ENCODE data around the gene INS.

- TF ChIP-seq, protein P1, sequence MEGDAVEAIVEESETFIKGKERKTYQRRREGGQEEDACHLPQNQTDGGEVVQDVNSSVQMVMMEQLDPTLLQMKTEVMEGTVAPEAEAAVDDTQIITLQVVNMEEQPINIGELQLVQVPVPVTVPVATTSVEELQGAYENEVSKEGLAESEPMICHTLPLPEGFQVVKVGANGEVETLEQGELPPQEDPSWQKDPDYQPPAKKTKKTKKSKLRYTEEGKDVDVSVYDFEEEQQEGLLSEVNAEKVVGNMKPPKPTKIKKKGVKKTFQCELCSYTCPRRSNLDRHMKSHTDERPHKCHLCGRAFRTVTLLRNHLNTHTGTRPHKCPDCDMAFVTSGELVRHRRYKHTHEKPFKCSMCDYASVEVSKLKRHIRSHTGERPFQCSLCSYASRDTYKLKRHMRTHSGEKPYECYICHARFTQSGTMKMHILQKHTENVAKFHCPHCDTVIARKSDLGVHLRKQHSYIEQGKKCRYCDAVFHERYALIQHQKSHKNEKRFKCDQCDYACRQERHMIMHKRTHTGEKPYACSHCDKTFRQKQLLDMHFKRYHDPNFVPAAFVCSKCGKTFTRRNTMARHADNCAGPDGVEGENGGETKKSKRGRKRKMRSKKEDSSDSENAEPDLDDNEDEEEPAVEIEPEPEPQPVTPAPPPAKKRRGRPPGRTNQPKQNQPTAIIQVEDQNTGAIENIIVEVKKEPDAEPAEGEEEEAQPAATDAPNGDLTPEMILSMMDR (IDR thresholded peaks at IDR 0.05) = no peak
- TF ChIP-seq POLR2AphosphoS5 (IDR thresholded peaks at IDR 0.05) (no peak), POLR2A (IDR thresholded peaks at IDR 0.05) (no peak)
Observed at GRCh38 chr11:2207773-2208621, 47.0 kb upstream of the INS start.

Measured in prostate gland (tissue), 2 donors.